HFFc6 (cell line): Measurements from ENCODE around the gene FOXC2. TPM values are rescaled to one million over a fixed set of nuclear protein-coding genes. Genes with fewer than 3 reads are reported as not detected.

ENCODE experiments used
- DNase-seq: peaks from one replicate; pipeline ENCODE4 v3.0.0-alpha.2; 2018
- H3K27ac Mint-ChIP-seq: 2 replicates; pipeline ENCODE4 v1.8.0; 2020; ENCODE audit warnings: mild to moderate bottlenecking, mixed read lengths
- H3K27me3 Mint-ChIP-seq: 2 replicates; pipeline ENCODE4 v1.8.0; 2021; ENCODE audit warnings: mild to moderate bottlenecking, moderate library complexity, mixed read lengths; ENCODE audit not compliant: insufficient read depth
- H3K36me3 Mint-ChIP-seq: 2 replicates; pipeline ENCODE4 v1.8.0; 2021; ENCODE audit warnings: low read depth, mixed read lengths
- H3K4me1 Mint-ChIP-seq: 2 replicates; pipeline ENCODE4 v1.8.0; 2020; ENCODE audit warnings: low read depth, mixed read lengths
- H3K4me3 Mint-ChIP-seq: 2 replicates; pipeline ENCODE4 v1.8.0; 2020; ENCODE audit warnings: mild to moderate bottlenecking, moderate library complexity, mixed read lengths
- H3K9me3 Mint-ChIP-seq: 2 replicates; pipeline ENCODE4 v1.8.0; 2020; ENCODE audit warnings: mild to moderate bottlenecking, mixed read lengths
- total RNA-seq, 6 experiments: library from RNA; stranded (reverse); fragmentation: NEBNext Ultra II Directional; extraction: Animal tissue kit (Norgen Biotek cat#: 25700); gene quantifications; 2 replicates in 1 of 6; 3 replicates in 5 of 6; pipeline ENCODE4 v1.2.3, GENCODE V29; 2021
- TF ChIP-seq, protein P1 (sequence below): fragments of 200-600 bp; sonication (generic); IDR thresholded peaks from 2 replicates; pipeline ENCODE4 v1.5.0; 2021; ENCODE audit warnings: antibody characterized with exemption, mild to moderate bottlenecking

FOXC2 gene
- total RNA-seq, 6 experiments from 2014 or later = 6.3 to 8.4 (median 7.9) TPM

DNA sequence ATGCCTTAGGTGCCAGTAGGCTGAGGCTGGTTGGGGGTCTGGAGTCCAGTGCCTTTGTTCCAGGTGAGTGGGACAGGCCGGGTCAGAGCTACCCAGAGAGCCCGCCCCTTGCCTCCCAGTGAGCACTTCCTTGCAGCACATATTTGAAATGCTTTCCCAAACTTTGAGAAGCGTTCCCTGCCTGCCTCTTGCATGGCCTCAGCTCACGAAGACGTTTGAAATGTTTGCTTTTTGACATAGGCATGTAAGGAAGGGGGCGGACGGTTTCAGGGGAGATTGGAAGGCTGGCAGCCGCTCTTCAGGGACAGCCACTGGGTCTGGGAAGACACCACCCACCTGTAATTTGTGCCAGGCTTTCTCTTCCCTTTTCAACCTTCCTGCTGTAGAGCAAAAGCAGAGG lies 6.6 kb downstream of the FOXC2 start:
- H3K27me3 Mint-ChIP-seq = peaks cover 17% of the 10 kb centered on the region
- no peak overlapping the region; the same call in 1 of the 2 replicates for H3K27ac Mint-ChIP-seq
- H3K4me1 Mint-ChIP-seq = peaks cover 79% of the 10 kb centered on the region
- TF ChIP-seq, protein P1, sequence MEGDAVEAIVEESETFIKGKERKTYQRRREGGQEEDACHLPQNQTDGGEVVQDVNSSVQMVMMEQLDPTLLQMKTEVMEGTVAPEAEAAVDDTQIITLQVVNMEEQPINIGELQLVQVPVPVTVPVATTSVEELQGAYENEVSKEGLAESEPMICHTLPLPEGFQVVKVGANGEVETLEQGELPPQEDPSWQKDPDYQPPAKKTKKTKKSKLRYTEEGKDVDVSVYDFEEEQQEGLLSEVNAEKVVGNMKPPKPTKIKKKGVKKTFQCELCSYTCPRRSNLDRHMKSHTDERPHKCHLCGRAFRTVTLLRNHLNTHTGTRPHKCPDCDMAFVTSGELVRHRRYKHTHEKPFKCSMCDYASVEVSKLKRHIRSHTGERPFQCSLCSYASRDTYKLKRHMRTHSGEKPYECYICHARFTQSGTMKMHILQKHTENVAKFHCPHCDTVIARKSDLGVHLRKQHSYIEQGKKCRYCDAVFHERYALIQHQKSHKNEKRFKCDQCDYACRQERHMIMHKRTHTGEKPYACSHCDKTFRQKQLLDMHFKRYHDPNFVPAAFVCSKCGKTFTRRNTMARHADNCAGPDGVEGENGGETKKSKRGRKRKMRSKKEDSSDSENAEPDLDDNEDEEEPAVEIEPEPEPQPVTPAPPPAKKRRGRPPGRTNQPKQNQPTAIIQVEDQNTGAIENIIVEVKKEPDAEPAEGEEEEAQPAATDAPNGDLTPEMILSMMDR = no peak
- no peak for DNase-seq
- no peak overlapping the region for H3K4me3 Mint-ChIP-seq
- H3K9me3 Mint-ChIP-seq = no peaks in the 10 kb centered on the region
- peaks cover 30% of the 10 kb centered on the region for H3K36me3 Mint-ChIP-seq

DNA sequence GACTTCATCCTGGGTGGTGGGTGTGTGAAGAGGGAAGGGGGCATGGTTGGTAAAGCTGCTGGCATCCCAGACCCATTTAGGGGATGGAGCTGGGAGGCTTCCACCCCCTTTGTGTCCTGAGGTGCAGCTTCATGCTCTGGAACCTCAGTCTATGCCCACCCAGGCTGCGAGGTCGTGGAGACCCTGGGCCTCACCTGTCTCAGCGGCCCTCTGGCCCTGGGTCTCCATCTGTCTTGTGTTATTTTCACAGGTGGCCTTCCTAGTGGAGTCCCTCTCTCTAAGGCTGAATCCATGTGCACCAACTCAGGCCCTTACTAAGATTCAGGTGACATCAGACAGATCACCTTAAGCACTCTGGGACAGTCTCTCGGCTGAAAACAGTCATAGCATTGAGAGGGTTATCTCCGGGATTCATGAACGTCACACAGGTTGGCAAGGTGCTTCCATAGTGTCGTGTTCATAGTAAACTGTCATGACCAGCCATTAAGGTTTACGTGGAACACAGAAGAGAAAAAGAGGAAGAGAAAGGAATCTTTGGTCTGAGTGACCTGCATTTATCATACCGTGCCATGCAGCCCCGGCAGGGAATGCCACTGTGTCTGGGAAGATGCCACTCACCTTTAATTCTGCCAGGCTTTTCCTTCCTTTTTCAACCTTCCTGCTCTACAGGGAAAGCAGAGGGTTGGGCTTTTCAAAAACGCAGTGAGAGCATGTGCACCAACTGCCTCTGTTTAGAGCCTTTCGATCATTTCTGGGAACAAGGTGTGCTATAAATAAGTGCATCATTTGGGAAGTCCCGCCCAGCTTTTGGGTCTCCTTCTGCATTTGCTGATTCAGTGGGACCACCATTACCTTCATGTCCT lies 7.2 kb downstream of the FOXC2 start:
- Mint-ChIP-seq H3K9me3 (no peaks in the 10 kb centered on the region), H3K27me3 (peaks cover 15% of the 10 kb centered on the region), H3K36me3 (peaks cover 28% of the 10 kb centered on the region), H3K4me1 (peaks cover 86% of the 10 kb centered on the region), H3K27ac (peak overlapping the region; percentile 41), H3K4me3 (no peak overlapping the region)
- DNase-seq = no peak
- TF ChIP-seq, protein P1 = no peak

DNA sequence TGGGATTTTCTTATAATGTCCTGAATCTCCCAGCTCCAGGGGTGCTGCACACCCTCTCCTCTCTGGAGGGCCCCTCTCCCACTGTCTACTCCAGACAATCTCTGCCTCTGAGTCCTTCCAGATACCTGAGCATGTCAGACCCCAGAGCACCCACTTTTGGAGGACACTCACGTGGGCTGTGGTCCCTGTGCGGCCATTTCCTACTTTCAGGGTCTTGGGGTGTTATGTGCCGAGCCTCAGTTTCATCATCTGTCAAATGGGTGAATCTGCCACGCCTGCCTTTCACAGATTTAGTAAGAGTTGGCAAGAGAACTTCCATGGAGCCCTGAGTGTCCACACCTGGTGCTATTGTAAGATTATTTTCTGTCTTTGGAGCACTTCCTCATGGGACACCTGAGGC lies 8.0 kb downstream of the FOXC2 start:
- Mint-ChIP-seq H3K36me3 (peaks cover 20% of the 10 kb centered on the region), H3K4me1 (peaks cover 87% of the 10 kb centered on the region), H3K27me3 (peaks cover 10% of the 10 kb centered on the region), H3K4me3 (no peak overlapping the region; the same call in 1 of the 2 replicates), H3K27ac (peak overlapping the region; percentile 96), H3K9me3 (no peaks in the 10 kb centered on the region)
- TF ChIP-seq, protein P1 = no peak
- DNase-seq = no peak

DNA sequence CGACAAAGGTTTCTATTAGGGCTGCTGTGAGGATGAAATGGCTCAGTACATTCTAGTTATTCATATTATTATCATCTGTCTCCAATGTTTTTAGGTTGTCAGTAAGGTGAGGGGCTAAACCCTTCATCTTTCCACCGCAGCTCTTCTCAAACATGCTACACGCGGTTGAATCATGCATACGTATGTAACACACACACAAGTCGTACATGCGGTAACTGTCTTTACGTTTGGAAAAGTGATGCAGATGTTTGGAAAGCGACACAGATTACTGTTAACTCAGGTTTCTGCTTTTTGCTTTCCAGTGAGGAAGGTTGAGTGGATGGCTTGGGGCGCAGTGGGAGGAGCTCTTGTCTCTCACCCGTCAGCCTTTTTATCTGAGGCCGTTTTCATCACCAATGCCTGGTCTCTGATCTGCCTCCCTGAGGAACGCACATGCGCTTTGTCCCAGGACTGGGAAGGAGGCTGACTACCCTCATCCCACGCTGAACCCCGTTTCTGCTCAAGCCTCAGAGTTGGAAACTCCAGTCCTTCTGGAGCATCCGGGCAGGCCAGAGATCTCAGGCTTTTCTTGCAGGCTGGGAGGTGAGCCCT lies 8.6 kb downstream of the FOXC2 start:
- Mint-ChIP-seq H3K9me3 (no peaks in the 10 kb centered on the region), H3K27ac (peak overlapping the region; percentile 96), H3K27me3 (peaks cover 6% of the 10 kb centered on the region), H3K36me3 (peaks cover 16% of the 10 kb centered on the region), H3K4me3 (peak overlapping the region; percentile 93), H3K4me1 (peaks cover 82% of the 10 kb centered on the region)
- TF ChIP-seq, protein P1 = no peak
- DNase-seq = no peak

DNA sequence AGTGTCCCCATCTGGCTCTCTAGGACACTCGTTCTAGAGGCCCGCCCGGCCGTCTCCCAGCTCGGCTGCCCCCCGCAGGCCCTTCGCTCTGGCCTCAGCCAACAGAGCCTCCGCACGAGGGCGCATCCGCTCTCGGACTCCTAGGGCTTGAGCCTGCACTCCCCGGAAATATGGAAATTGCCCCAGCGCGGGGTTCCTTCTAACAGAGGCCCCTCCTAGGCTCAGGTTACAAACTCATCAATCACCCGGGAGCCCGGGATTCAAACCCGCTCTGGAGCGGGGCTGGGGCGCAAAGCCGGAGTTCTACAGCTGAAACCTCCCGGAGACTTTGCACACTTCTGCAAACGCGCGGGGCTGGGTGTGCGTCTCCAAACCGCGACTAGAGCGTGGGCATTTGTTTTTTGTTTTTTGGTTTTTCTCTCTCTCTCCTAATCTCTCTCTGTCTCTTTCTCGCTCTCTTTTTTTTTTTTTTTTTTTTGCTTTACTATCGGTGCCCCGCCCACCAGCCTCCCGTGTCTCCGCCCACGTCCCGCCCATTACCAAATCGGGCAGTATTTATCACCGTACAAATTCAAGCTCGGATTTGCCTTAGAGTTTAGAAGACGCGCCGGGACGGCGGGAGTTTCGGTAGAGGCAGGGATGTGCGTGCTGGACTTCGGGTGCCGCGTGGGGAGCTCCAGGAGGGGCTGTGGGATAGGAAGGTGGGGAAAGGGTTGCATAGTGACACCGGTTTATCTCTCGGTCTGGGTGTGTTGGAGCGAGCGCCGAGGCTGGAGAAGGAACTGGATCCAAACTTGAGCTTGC lies 9.3 kb downstream of the FOXC2 start:
- H3K27me3 Mint-ChIP-seq = peaks cover 2% of the 10 kb centered on the region
- peak; percentile 95 for DNase-seq
- peak overlapping the region; percentile 93 for H3K4me3 Mint-ChIP-seq
- peaks cover 14% of the 10 kb centered on the region for H3K36me3 Mint-ChIP-seq
- peaks cover 74% of the 10 kb centered on the region for H3K4me1 Mint-ChIP-seq
- TF ChIP-seq, protein P1 = peak; percentile 88
- peak overlapping the region; percentile 96 for H3K27ac Mint-ChIP-seq
- no peaks in the 10 kb centered on the region for H3K9me3 Mint-ChIP-seq
